ENCODE measurements around the gene DPM2.

DPM2 gene

DNA sequence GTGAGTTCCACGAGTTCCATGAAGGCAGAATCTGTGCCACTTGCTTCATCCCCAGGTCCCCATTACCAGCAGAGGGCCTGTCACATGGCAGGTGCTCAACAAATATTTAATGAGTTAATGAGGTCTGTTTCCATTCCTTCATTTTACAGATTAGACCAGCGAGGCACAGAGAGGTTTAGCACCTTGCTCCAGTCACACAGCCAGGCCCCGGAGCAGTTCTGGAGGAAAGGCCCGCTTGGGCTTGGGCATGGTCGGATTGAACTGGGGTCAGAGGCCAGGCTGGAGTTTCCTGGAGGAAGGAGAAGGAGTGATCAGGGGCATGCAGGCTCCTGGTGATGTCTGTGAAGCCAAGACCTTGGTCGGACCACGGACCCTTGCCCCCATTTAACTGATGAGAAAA is 16.9 kb downstream of the DPM2 start:
- Histone ChIP-seq H3K4me3 (ENCODE audit: low read length) (no peak overlapping the region), H3K4me1 (ENCODE audit: control insufficient read depth, insufficient read depth, low read length) (peaks cover 62% of the 10 kb centered on the region), H3K9me3 (ENCODE audit: control insufficient read depth, low read length) (no peaks in the 10 kb centered on the region), H3K9ac (ENCODE audit: low read length) (peak overlapping the region; percentile 79), H3K27me3 (replicated peaks; ENCODE audit: control insufficient read depth, insufficient read depth, low read length) (no peaks in the 10 kb centered on the region), H3K36me3 (ENCODE audit: control insufficient read depth, insufficient read depth, low read length, severe bottlenecking) (no peaks in the 10 kb centered on the region)
- no peak for DNase-seq (ENCODE audit: low read depth)

GRCh38 chr9:127919253-127919815 is 18.3 kb downstream of the DPM2 start:
- Histone ChIP-seq H3K9ac (ENCODE audit: low read length) (peak overlapping the region; percentile 79), H3K27me3 (replicated peaks; ENCODE audit: control insufficient read depth, insufficient read depth, low read length) (no peaks in the 10 kb centered on the region), H3K9me3 (ENCODE audit: control insufficient read depth, low read length) (no peaks in the 10 kb centered on the region), H3K4me3 (ENCODE audit: low read length) (no peak overlapping the region), H3K4me1 (ENCODE audit: control insufficient read depth, insufficient read depth, low read length) (peaks cover 75% of the 10 kb centered on the region), H3K36me3 (ENCODE audit: control insufficient read depth, insufficient read depth, low read length, severe bottlenecking) (peaks cover 4% of the 10 kb centered on the region)
- DNase-seq (ENCODE audit: low read depth), result peak; percentile 98

DNA sequence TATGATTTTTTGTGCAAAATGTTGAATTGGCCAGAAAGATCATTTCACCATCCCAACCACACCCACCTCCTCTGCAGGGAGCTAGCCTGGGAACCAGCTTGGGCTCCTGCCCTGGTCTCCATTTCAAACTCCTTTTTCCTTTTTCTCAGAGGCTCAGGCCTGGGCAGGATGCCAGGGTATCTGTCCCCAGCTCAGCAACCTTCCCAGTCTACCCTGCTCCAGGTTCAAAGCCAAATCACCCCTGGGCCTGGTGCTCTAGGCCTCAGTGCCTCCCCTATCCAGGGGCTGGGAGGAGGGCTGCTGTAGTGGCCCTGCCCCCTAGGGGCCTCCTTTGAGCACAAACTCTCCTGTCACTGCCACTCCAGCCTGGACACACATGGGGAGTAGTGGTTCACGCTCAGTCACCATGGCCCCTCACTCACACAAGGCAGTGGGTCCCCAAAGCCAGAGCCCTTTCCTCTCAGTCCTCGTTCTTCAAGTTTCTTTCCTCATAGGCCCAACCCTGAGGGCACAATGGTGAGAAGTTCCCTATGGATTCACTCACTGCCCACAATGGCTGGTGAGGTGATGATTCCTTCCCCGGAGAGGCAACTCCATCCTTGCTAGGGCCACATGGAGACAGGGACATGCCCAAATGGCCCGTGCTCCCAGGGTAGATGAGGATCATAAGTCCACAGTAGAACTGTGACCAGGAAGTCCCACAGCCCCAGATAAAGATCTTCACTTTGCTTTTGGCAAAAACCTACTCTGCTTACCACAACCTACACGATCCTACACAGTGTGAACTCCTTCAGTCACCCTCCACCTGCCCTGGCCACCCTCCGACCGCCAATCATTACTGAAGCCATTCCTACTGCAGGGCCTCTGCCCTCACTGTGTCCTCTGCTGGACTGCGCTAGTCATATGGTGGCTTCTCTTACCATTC is 19.2 kb downstream of the DPM2 start:
- Histone ChIP-seq H3K36me3 (ENCODE audit: control insufficient read depth, insufficient read depth, low read length, severe bottlenecking) (peaks cover 9% of the 10 kb centered on the region), H3K27me3 (replicated peaks; ENCODE audit: control insufficient read depth, insufficient read depth, low read length) (no peaks in the 10 kb centered on the region), H3K9me3 (ENCODE audit: control insufficient read depth, low read length) (no peaks in the 10 kb centered on the region), H3K4me3 (ENCODE audit: low read length) (no peak overlapping the region), H3K4me1 (ENCODE audit: control insufficient read depth, insufficient read depth, low read length) (peaks cover 69% of the 10 kb centered on the region), H3K9ac (ENCODE audit: low read length) (peak overlapping the region; percentile 67)
- DNase-seq (ENCODE audit: low read depth), result peak; percentile 57

DNA sequence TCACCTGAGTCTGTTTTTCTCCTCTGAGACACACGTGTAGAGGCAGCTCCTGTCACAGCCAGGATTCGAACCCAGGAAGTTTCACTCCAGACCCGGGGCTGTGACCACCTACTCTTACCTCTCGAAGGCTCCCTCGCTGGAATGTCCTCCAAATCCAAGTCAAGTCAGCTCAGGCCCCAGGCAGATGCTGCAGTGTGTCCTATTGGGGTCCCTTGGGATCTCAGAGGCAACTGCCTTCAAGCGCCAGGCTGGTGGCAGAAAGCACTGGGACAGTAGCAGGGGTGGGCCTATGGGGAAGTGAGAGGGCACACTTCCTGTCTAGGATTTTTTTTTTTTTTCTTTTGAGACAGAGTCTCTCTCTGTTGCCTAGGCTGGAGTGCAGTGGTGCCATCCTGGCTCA is 20.1 kb downstream of the DPM2 start:
- no peak for DNase-seq (ENCODE audit: low read depth)
- Histone ChIP-seq H3K4me3 (ENCODE audit: low read length) (peak overlapping the region; percentile 59), H3K9me3 (ENCODE audit: control insufficient read depth, low read length) (no peaks in the 10 kb centered on the region), H3K27me3 (replicated peaks; ENCODE audit: control insufficient read depth, insufficient read depth, low read length) (no peaks in the 10 kb centered on the region), H3K9ac (ENCODE audit: low read length) (peak overlapping the region; percentile 80), H3K4me1 (ENCODE audit: control insufficient read depth, insufficient read depth, low read length) (peaks cover 65% of the 10 kb centered on the region), H3K36me3 (ENCODE audit: control insufficient read depth, insufficient read depth, low read length, severe bottlenecking) (peaks cover 17% of the 10 kb centered on the region)

- Histone ChIP-seq H3K27me3 (replicated peaks; ENCODE audit: control insufficient read depth, insufficient read depth, low read length) (no peaks in the 10 kb centered on the region), H3K9ac (ENCODE audit: low read length) (peak within 1 kb of the TSS; percentile 97), H3K4me1 (ENCODE audit: control insufficient read depth, insufficient read depth, low read length) (peaks cover 64% of the 10 kb centered on the region), H3K9me3 (ENCODE audit: control insufficient read depth, low read length) (no peaks in the 10 kb centered on the region), H3K36me3 (ENCODE audit: control insufficient read depth, insufficient read depth, low read length, severe bottlenecking) (peaks cover 23% of the 10 kb centered on the region), H3K4me3 (ENCODE audit: low read length) (peak within 1 kb of the TSS; percentile 97)
- peak; percentile 98 for DNase-seq (ENCODE audit: low read depth)
Observed at GRCh38 chr9:127916720-127917581, 20.7 kb downstream of the DPM2 start, which contains the start of gene ST6GALNAC4. Gene ST6GALNAC4, minus strand, starts transcription at chr9:127917041. Its CDS starts 622 bp downstream, at chr9:127916419.

- H3K36me3 ChIP-seq (ENCODE audit: control insufficient read depth, insufficient read depth, low read length, severe bottlenecking), result peaks cover 31% of the 10 kb centered on the region
- H3K4me3 ChIP-seq (ENCODE audit: low read length), result peak overlapping the region; percentile 97
- no peaks in the 10 kb centered on the region for H3K27me3 ChIP-seq (replicated peaks; ENCODE audit: control insufficient read depth, insufficient read depth, low read length)
- DNase-seq (ENCODE audit: low read depth), result no peak
- H3K9me3 ChIP-seq (ENCODE audit: control insufficient read depth, low read length), result no peaks in the 10 kb centered on the region
- H3K4me1 ChIP-seq (ENCODE audit: control insufficient read depth, insufficient read depth, low read length), result peaks cover 57% of the 10 kb centered on the region
- peak overlapping the region; percentile 97 for H3K9ac ChIP-seq (ENCODE audit: low read length)
Observed at GRCh38 chr9:127915801-127916719, 21.6 kb downstream of the DPM2 start.

GRCh38 chr9:127915325-127915752 is 22.3 kb downstream of the DPM2 start:
- Histone ChIP-seq H3K4me3 (ENCODE audit: low read length) (peak overlapping the region; percentile 97), H3K9me3 (ENCODE audit: control insufficient read depth, low read length) (no peaks in the 10 kb centered on the region), H3K36me3 (ENCODE audit: control insufficient read depth, insufficient read depth, low read length, severe bottlenecking) (peaks cover 38% of the 10 kb centered on the region), H3K27me3 (replicated peaks; ENCODE audit: control insufficient read depth, insufficient read depth, low read length) (no peaks in the 10 kb centered on the region), H3K9ac (ENCODE audit: low read length) (peak overlapping the region; percentile 97), H3K4me1 (ENCODE audit: control insufficient read depth, insufficient read depth, low read length) (peaks cover 53% of the 10 kb centered on the region)
- DNase-seq (ENCODE audit: low read depth), result no peak

- DNase-seq (ENCODE audit: low read depth), result no peak
- no peak overlapping the region for H3K9ac ChIP-seq (ENCODE audit: low read length)
- H3K4me3 ChIP-seq (ENCODE audit: low read length), result no peak overlapping the region
- no peaks in the 10 kb centered on the region for H3K9me3 ChIP-seq (ENCODE audit: control insufficient read depth, low read length)
- H3K36me3 ChIP-seq (ENCODE audit: control insufficient read depth, insufficient read depth, low read length, severe bottlenecking), result peaks cover 50% of the 10 kb centered on the region
- no peaks in the 10 kb centered on the region for H3K27me3 ChIP-seq (replicated peaks; ENCODE audit: control insufficient read depth, insufficient read depth, low read length)
- peaks cover 38% of the 10 kb centered on the region for H3K4me1 ChIP-seq (ENCODE audit: control insufficient read depth, insufficient read depth, low read length)
Observed at GRCh38 chr9:127913682-127914081, 24.0 kb downstream of the DPM2 start.

DNA sequence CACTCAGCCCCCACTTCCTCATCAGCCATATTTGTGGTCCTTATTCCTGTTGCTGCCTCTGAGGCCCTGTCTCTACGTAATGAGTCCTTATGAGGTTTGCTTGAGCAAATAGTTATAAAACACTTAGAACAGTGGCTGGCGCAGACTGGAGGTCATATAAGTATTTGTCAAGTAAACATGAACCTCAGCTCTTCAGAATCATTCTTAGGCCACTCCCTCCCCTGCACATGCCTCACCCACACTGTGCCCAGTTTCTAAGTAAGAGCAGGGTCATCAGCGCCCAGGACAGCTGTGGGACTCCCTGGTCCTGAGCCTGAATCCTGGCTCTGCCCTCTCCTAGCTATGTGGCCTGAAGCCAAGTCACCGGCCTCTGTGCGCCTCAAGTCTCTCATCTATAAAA is 24.8 kb downstream of the DPM2 start:
- Histone ChIP-seq H3K27me3 (replicated peaks; ENCODE audit: control insufficient read depth, insufficient read depth, low read length) (no peaks in the 10 kb centered on the region), H3K9ac (ENCODE audit: low read length) (peak overlapping the region; percentile 45)
- DNase-seq (ENCODE audit: low read depth), result no peak

DNA sequence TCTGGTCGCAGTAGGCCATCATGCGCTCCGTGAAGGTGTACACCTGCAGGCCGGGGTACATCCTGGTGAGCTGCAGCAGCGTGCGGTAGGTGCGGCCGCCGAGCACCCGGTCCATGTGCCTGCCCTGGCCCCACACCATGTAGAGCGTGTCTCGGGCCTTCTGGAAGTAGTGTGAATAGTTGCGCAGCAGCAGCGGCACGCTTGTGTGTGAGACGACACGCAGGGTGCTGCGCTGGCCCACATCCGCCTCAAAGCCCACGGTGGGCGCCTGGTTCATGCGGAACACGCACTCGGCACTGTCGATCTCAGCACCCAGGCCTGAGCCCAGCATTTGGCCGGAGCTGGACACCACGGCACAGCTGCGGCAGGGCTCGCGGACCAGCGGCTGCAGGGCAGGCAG is 25.4 kb downstream of the DPM2 start:
- peaks cover 61% of the 10 kb centered on the region for H3K36me3 ChIP-seq (ENCODE audit: control insufficient read depth, insufficient read depth, low read length, severe bottlenecking)
- no peak for DNase-seq (ENCODE audit: low read depth)
- H3K4me3 ChIP-seq (ENCODE audit: low read length), result no peak overlapping the region
- no peaks in the 10 kb centered on the region for H3K9me3 ChIP-seq (ENCODE audit: control insufficient read depth, low read length)
- H3K9ac ChIP-seq (ENCODE audit: low read length), result no peak overlapping the region
- H3K4me1 ChIP-seq (ENCODE audit: control insufficient read depth, insufficient read depth, low read length), result peaks cover 26% of the 10 kb centered on the region
- no peaks in the 10 kb centered on the region for H3K27me3 ChIP-seq (replicated peaks; ENCODE audit: control insufficient read depth, insufficient read depth, low read length)

More for the DNA sequence above, 24.8 kb downstream of the DPM2 start:
- H3K9me3 ChIP-seq (ENCODE audit: control insufficient read depth, low read length), result no peaks in the 10 kb centered on the region
- H3K4me1 ChIP-seq (ENCODE audit: control insufficient read depth, insufficient read depth, low read length), result peaks cover 30% of the 10 kb centered on the region
- H3K4me3 ChIP-seq (ENCODE audit: low read length), result no peak overlapping the region
- H3K36me3 ChIP-seq (ENCODE audit: control insufficient read depth, insufficient read depth, low read length, severe bottlenecking), result peaks cover 58% of the 10 kb centered on the region
